BJ (cell line): Measurements from ENCODE around the gene KAT5. TPM values are rescaled to one million over a fixed set of nuclear protein-coding genes. Genes with fewer than 3 reads are reported as not detected.
"Not testable (repeated sequence)": the region's sequence is repeated elsewhere in the genome, so short reads cannot be mapped to it uniquely, and the experiment has no call there.

Experiments used
- CTCF ChIA-PET: fragments of 350-600 bp; formaldehyde crosslinking; extraction: SDS; loops from one replicate; lab custom pipeline; 2021; ENCODE audit warnings: antibody characterized with exemption, inconsistent platforms; lab: Yijun Ruan, JAX
- POLR2A ChIA-PET: fragments of 300-600 bp; sonication (Branson Sonifier 250); formaldehyde crosslinking; extraction: SDS; loops from one replicate; lab custom pipeline; 2021; ENCODE audit warnings: antibody characterized with exemption; lab: Charles Lee
- DNase-seq: peaks from one replicate; pipeline ENCODE4 v3.0.0-alpha.2; 2011; ENCODE audit warnings: low read depth
- H3K27me3 ChIP-seq: 2 replicates; pipeline ENCODE4 v1.6.0; 2011; ENCODE audit warnings: low read length; ENCODE audit not compliant: control insufficient read depth, insufficient read depth
- H3K36me3 ChIP-seq: 2 replicates; pipeline ENCODE4 v1.5.1; 2011; ENCODE audit warnings: low read length; ENCODE audit not compliant: control insufficient read depth, insufficient read depth
- H3K4me3 ChIP-seq: 2 replicates; pipeline ENCODE4 v1.5.1; 2011; ENCODE audit warnings: low read depth, mild to moderate bottlenecking, control low read depth, low read length
- polyA plus RNA-seq: library from polyadenylated mRNA; depleted of rRNA; stranded (reverse); fragments of >200 nt; gene quantifications from 2 replicates; pipeline ENCODE4 v1.2.3, GENCODE V29; 2011
- TF ChIP-seq, protein P1 (sequence below): IDR thresholded peaks from 2 replicates; pipeline ENCODE4 v1.5.1; 2011; ENCODE audit warnings: low read depth, mild to moderate bottlenecking, control low read depth, inconsistent platforms, low read length, moderate library complexity; ENCODE audit not compliant: insufficient read depth

The KAT5 gene
- polyA plus RNA-seq, 1 experiment = 50.9 TPM

DNA sequence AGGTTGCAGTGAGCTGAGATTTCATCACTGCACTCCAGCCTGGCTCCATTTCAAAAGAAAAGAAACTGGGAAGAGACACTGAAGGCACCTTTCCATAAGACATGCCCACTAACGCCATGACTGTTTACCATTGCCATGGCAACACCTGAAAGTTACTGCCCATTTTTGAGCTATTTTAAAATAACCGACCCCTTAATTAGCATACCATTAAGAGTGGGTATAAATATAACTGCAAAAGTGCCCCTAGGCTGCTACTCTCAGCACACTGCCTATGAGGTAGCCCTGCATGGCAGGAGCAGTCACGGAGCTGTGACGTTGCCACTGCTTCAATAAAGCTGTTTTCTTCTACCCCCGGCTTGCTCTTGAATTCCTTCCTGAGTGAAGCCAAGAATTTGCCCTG is 18.4 kb downstream of the KAT5 start:
- no peaks in the 10 kb centered on the region for H3K36me3 ChIP-seq
- no peak overlapping the region for H3K4me3 ChIP-seq
- peaks cover 2% of the 10 kb centered on the region for H3K27me3 ChIP-seq
- POLR2A ChIA-PET = no interaction called here
- DNase-seq = no peak
- CTCF ChIA-PET = no interaction called here
- TF ChIP-seq, protein P1, sequence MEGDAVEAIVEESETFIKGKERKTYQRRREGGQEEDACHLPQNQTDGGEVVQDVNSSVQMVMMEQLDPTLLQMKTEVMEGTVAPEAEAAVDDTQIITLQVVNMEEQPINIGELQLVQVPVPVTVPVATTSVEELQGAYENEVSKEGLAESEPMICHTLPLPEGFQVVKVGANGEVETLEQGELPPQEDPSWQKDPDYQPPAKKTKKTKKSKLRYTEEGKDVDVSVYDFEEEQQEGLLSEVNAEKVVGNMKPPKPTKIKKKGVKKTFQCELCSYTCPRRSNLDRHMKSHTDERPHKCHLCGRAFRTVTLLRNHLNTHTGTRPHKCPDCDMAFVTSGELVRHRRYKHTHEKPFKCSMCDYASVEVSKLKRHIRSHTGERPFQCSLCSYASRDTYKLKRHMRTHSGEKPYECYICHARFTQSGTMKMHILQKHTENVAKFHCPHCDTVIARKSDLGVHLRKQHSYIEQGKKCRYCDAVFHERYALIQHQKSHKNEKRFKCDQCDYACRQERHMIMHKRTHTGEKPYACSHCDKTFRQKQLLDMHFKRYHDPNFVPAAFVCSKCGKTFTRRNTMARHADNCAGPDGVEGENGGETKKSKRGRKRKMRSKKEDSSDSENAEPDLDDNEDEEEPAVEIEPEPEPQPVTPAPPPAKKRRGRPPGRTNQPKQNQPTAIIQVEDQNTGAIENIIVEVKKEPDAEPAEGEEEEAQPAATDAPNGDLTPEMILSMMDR = no peak

DNA sequence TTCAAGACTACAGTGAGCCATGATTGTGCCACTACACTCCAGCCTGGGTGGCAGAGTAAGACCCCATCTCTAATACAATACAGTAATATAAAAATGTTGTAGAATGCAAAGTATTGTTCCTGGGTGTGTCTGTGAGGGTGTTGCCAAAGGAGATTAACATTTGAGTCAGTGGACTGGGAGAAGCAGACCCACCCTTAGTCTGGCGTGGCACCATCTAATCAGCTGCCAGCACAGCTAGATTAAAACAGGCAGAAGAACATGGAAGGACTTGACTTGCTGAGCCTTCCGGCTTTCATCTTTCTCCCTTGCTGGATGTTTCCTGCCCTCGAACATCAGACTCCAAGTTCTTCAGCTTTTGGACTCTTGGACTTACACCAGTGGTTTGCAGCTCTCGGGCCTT is 23.1 kb downstream of the KAT5 start:
- not testable (repeated sequence) for DNase-seq

DNA sequence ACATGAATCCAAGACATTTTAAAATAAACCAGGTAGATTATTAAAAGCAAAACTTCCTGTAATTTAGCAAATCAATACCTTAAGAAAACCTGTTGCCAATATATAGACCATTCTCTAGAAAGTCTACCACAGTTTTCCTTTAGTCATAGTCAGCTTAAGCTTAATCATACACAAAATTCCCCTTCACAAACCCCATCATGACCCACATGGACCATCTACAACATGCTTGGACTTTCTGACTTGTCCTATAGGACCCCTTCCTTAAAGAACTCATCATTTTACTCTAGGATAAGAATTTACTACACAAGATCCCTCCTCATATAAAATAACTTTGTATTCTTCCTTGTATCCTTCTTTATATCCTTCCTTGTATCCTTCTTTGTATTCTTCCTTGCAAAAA is 24.8 kb downstream of the KAT5 start:
- Histone ChIP-seq H3K36me3 (no peaks in the 10 kb centered on the region), H3K27me3 (peaks cover 4% of the 10 kb centered on the region), H3K4me3 (no peak overlapping the region)
- ChIA-PET POLR2A (no interaction called here), CTCF (no interaction called here)
- no peak for DNase-seq
- TF ChIP-seq, protein P1 = no peak

More for the DNA sequence above, 23.1 kb downstream of the KAT5 start:
- H3K4me3 ChIP-seq, H3K36me3 ChIP-seq, H3K27me3 ChIP-seq, POLR2A ChIA-PET: not testable (repeated sequence)
- CTCF ChIA-PET = interaction anchor here (1.1 to 1.5 kb wide), 2 partner anchors 8 to 82 kb away, joined by 3 to 5 read pairs; no protein-coding TSS in a partner anchor

DNA sequence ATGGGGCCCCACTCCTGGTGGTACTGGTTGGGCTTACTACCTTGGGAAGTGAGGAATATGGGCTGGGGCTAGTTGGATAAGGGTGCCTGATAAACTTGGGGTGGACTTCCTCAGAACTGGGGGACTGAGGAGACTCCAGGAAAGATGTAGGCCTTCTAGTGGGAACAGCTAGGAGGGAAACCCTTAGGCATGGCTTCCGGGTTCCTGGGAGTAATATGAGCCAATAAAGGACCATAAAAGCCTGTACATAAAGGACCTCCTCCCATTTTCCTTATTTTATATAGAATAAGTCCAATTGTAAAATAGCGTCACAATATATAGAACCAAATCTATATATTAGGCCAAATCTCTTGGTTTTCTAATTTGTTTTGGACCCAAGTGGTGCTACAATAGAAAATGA is 27.0 kb downstream of the KAT5 start:
- TF ChIP-seq, protein P1 = no peak
- Histone ChIP-seq H3K27me3 (peaks cover 6% of the 10 kb centered on the region), H3K36me3 (no peaks in the 10 kb centered on the region), H3K4me3 (no peak overlapping the region)
- POLR2A ChIA-PET = no interaction called here
- CTCF ChIA-PET = interaction anchor here (1.9 kb wide), 1 partner anchor 80 kb away, joined by 4 read pairs; no protein-coding TSS in a partner anchor
- DNase-seq = no peak

DNA sequence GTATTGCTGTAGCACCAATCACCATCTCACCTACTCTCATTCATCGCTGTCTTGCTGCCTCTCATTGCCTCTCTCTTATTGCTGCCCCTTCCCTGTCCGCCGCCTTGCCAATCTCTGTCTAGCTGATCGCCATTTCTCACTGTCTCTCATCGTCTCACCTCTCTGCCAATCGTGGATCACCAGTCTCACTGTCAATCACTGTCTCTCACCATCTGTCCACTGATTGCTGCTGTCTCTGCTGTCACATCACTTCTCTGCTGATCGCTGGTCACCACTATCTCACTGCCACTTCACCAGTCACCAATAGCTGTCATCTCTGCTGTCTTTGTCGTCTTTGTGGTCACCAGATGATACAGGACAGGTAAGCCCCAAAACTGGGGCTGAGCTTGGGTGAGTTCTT is 29.1 kb downstream of the KAT5 start:
- no peak overlapping the region for H3K4me3 ChIP-seq
- DNase-seq = no peak
- no peaks in the 10 kb centered on the region for H3K36me3 ChIP-seq
- peaks cover 6% of the 10 kb centered on the region for H3K27me3 ChIP-seq
- CTCF ChIA-PET = interaction anchor here (0.8 kb wide), 1 partner anchor 14 kb away, joined by 3 read pairs; no protein-coding TSS in a partner anchor
- TF ChIP-seq, protein P1 = no peak
- POLR2A ChIA-PET = no interaction called here

DNA sequence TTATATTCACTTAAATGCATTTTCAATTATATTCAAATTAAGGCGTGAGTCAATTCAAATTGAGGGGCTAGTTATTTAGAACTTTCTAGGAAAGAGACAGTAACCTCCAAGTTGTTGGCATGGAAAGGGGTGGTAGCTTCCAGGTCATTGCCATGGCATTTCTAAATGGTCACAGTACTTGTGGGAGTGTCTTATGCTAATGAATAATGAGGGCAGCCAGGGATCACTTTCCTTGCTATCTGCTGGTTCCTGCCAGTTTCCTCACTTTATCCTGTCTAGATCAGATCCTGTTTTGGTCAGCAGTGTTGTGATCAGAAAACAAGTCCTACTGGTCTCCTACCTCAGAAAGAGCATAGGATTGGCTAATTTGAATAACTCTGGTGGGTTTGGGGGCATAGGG is 30.3 kb downstream of the KAT5 start:
- ChIA-PET POLR2A (no interaction called here), CTCF (interaction anchor here (0.7 to 0.8 kb wide), 2 partner anchors 24 to 76 kb away, joined by 3 read pairs; no protein-coding TSS in a partner anchor)
- TF ChIP-seq, protein P1 = no peak
- no peak overlapping the region for H3K4me3 ChIP-seq
- H3K27me3 ChIP-seq = peaks cover 7% of the 10 kb centered on the region
- no peak for DNase-seq
- no peaks in the 10 kb centered on the region for H3K36me3 ChIP-seq
